BLaER1 treated with 17β-estradiol and CSF1 and Interleukin-3, amounts not matched to agents 10 nM and 100 nM (cell line): ENCODE measurements around the gene GNL2.

Experiments
- H3K27ac ChIP-seq, 11 experiments: shearing (Covaris generic); formaldehyde crosslinking; 2 replicates each; pipeline ENCODE4 v1.8.1; 2022
- H3K27me3 ChIP-seq, 11 experiments: shearing (Covaris generic); formaldehyde crosslinking; 2 replicates each; pipeline ENCODE4 v1.8.1; 2022
- H3K36me3 ChIP-seq, 11 experiments: shearing (Covaris generic); formaldehyde crosslinking; 2 replicates each; pipeline ENCODE4 v1.8.1; 2022
- H3K4me1 ChIP-seq, 10 experiments: shearing (Covaris generic); formaldehyde crosslinking; 2 replicates each; pipeline ENCODE4 v1.8.1; 2022
- H3K4me2 ChIP-seq, 11 experiments: shearing (Covaris generic); formaldehyde crosslinking; 2 replicates each; pipeline ENCODE4 v1.8.1; 2022
- H3K4me3 ChIP-seq, 10 experiments: shearing (Covaris generic); formaldehyde crosslinking; 2 replicates each; pipeline ENCODE4 v1.8.1; 2022
- H3K9ac ChIP-seq, 11 experiments: shearing (Covaris generic); formaldehyde crosslinking; 2 replicates each; pipeline ENCODE4 v1.8.1; 2022
- H3K9me3 ChIP-seq, 11 experiments: shearing (Covaris generic); formaldehyde crosslinking; replicated peaks in 1 of 11; 2 replicates each; pipeline ENCODE4 v1.8.1; 2022
- H4K20me1 ChIP-seq, 11 experiments: shearing (Covaris generic); formaldehyde crosslinking; 2 replicates each; pipeline ENCODE4 v1.8.1; 2022
- Cebpa-rat ChIP-seq, 11 experiments: shearing (Covaris generic); IDR thresholded peaks; 2 replicates each; pipeline ENCODE4 v1.8.1; 2022

Gene GNL2

GRCh38 chr1:37558411-37558810 is 37.3 kb downstream of the GNL2 start:
- H3K9me3 ChIP-seq = peaks cover 0 to 10% (median 5%) of the 10 kb centered on the region in 11 experiments; a peak in 10 of 22 replicates
- no peaks in the 10 kb centered on the region for H3K27me3 ChIP-seq
- no peak overlapping the region for H3K4me2 ChIP-seq
- H3K9ac ChIP-seq = peak overlapping the region in 1 of 11 experiments; percentile 21; a peak in 1 of 22 replicates
- peaks cover 0 to 14% (median 2%) of the 10 kb centered on the region in 10 experiments; a peak in 14 of 20 replicates for H3K4me1 ChIP-seq
- no peak for TF ChIP-seq Cebpa-rat (IDR thresholded peaks at IDR 0.05)
- H3K27ac ChIP-seq = no peak overlapping the region
- peaks cover 13 to 23% (median 17%) of the 10 kb centered on the region in 11 experiments; a peak in 20 of 22 replicates for H3K36me3 ChIP-seq
- no peak overlapping the region for H3K4me3 ChIP-seq
- peaks cover 0 to 15% (median 3%) of the 10 kb centered on the region in 11 experiments; a peak in 10 of 22 replicates for H4K20me1 ChIP-seq

- H3K4me2 ChIP-seq = no peak overlapping the region
Observed at GRCh38 chr1:37557402-37557801, 38.3 kb downstream of the GNL2 start.

DNA sequence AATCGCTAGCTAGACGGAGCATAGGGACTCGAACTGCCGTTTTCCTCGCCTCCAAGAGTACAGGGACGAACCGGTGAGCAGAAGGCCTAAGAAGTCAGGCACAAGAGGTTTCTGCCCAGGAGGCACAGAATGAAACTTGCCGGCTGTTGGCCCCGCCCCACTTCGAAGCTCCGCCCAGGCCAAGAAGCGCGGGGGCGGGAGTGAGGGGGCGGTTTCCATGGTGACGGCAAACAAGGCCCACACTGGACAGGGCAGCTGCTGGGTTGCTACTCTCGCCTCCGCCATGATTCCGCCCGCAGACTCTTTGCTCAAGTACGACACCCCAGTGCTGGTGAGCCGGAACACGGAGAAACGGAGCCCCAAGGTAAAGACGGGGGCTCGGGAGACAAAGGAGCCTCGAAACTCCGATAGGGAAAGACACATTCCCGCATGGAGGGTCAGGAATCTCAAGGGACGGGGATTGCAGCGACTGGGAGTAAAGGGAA is 39.0 kb downstream of the GNL2 start, which contains the start of gene DNALI1:
TSS of gene DNALI1 (plus strand) at position 229 of the 485 bp plus-strand sequence. CDS start at position 284, 55 bp downstream.
- Histone ChIP-seq H3K9me3 (peaks cover 0 to 10% (median 5%) of the 10 kb centered on the region in 11 experiments; a peak in 10 of 22 replicates), H3K27me3 (no peaks in the 10 kb centered on the region), H4K20me1 (peaks cover 0 to 22% (median 19%) of the 10 kb centered on the region in 11 experiments; a peak in 15 of 22 replicates), H3K9ac (no peak within 1 kb of the TSS), H3K4me2 (peak within 1 kb of the TSS in 1 of 11 experiments; percentile 19; a peak in 1 of 22 replicates), H3K27ac (no peak within 1 kb of the TSS), H3K4me3 (no peak within 1 kb of the TSS), H3K36me3 (peaks cover 10 to 20% (median 13%) of the 10 kb centered on the region in 11 experiments; a peak in 21 of 22 replicates), H3K4me1 (peaks cover 15 to 28% (median 17%) of the 10 kb centered on the region in 10 experiments)
- no peak for TF ChIP-seq Cebpa-rat (IDR thresholded peaks at IDR 0.05)

More at GRCh38 chr1:37557402-37557801, 38.3 kb downstream of the GNL2 start:
- Histone ChIP-seq H4K20me1 (peaks cover 0 to 20% (median 12%) of the 10 kb centered on the region in 11 experiments; a peak in 15 of 22 replicates), H3K36me3 (peaks cover 8 to 20% (median 13%) of the 10 kb centered on the region in 11 experiments), H3K4me1 (peaks cover 10 to 24% (median 12%) of the 10 kb centered on the region in 10 experiments), H3K27ac (no peak overlapping the region), H3K27me3 (no peaks in the 10 kb centered on the region), H3K9ac (no peak overlapping the region), H3K9me3 (peaks cover 0 to 10% (median 5%) of the 10 kb centered on the region in 11 experiments; a peak in 10 of 22 replicates), H3K4me3 (no peak overlapping the region)
- TF ChIP-seq Cebpa-rat (IDR thresholded peaks at IDR 0.05) = no peak

DNA sequence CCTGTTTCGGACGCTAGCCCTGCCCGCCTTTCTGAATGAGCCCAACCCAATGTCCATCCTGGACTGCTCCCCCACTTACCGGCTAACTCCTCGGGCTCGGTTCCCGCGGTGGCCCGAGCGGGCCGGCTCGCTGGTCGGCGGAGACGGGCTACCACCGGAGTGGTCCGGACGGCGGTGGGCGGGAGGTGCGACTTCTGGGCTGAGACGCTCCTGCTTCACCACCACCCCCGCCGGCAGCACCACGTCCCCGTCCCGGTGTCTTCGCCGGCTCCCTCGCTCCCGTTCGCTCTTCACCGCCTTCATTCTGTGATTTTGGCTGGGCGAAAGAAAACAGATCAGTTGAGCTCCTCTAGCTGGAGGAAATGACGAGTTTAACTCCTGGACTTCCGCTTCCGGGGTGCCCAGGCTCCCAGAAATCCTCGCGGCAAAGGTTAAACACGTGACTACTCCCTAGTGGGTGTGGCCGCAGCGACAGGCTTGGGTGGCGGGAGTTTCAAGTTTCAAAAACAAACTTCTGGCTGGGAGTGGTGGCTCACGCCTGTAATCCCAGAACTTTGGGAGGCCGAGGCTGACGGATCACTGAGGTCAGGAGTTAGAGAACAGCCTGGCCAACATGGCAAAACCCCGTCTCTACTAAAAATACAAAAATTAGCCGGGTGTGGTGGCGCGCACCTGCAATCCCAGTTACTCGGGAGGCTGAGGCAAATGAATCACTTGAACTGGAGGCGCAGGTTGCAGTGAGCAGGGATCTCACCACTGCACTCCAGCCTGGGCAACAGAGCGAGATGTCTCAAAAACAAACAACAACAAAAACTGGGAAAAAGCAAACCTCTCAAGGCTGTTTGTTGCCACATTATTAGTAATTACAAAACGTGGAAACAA is 41.6 kb downstream of the GNL2 start, which contains the start of gene SNIP1:
TSS of gene SNIP1 (minus strand) at position 367 of the 882 bp plus-strand sequence. CDS start at position 303, 64 bp downstream.
- H3K9me3 ChIP-seq = peaks cover 0 to 10% (median 5%) of the 10 kb centered on the region in 11 experiments; a peak in 10 of 22 replicates
- H3K27ac ChIP-seq = peak within 1 kb of the TSS; percentile 79 to 95 (median 90)
- H4K20me1 ChIP-seq = peaks cover 3 to 48% (median 38%) of the 10 kb centered on the region in 11 experiments; a peak in 18 of 22 replicates
- H3K27me3 ChIP-seq = no peaks in the 10 kb centered on the region
- H3K4me1 ChIP-seq = peaks cover 15 to 36% (median 27%) of the 10 kb centered on the region in 10 experiments
- TF ChIP-seq Cebpa-rat (IDR thresholded peaks at IDR 0.05) = no peak
- H3K9ac ChIP-seq = peak within 1 kb of the TSS; percentile 83 to 98 (median 94)
- H3K4me2 ChIP-seq = peak within 1 kb of the TSS; percentile 88 to 99 (median 95)
- H3K36me3 ChIP-seq = peaks cover 34 to 40% (median 36%) of the 10 kb centered on the region in 11 experiments
- peak within 1 kb of the TSS; percentile 77 to 100 (median 96) for H3K4me3 ChIP-seq

GRCh38 chr1:37553598-37553926 is 42.2 kb downstream of the GNL2 start:
- peak overlapping the region; percentile 83 to 98 (median 94) for H3K9ac ChIP-seq
- peak overlapping the region; percentile 79 to 95 (median 90) for H3K27ac ChIP-seq
- H4K20me1 ChIP-seq = peaks cover 3 to 53% (median 40%) of the 10 kb centered on the region in 11 experiments; a peak in 18 of 22 replicates
- H3K4me1 ChIP-seq = peaks cover 15 to 34% (median 25%) of the 10 kb centered on the region in 10 experiments
- H3K9me3 ChIP-seq = peaks cover 0 to 10% (median 5%) of the 10 kb centered on the region in 11 experiments; a peak in 10 of 22 replicates
- no peaks in the 10 kb centered on the region for H3K27me3 ChIP-seq
- peak overlapping the region; percentile 88 to 99 (median 95) for H3K4me2 ChIP-seq
- H3K36me3 ChIP-seq = peaks cover 40 to 46% (median 42%) of the 10 kb centered on the region in 11 experiments
- TF ChIP-seq Cebpa-rat (IDR thresholded peaks at IDR 0.05) = no peak
- peak overlapping the region; percentile 77 to 100 (median 96) for H3K4me3 ChIP-seq

- TF ChIP-seq Cebpa-rat (IDR thresholded peaks at IDR 0.05) = no peak
- Histone ChIP-seq H3K4me1 (peaks cover 15 to 32% (median 22%) of the 10 kb centered on the region in 10 experiments), H3K36me3 (peaks cover 81 to 88% (median 85%) of the 10 kb centered on the region in 11 experiments), H3K4me3 (no peak overlapping the region), H3K4me2 (no peak overlapping the region), H4K20me1 (peaks cover 8 to 84% (median 48%) of the 10 kb centered on the region in 11 experiments; a peak in 19 of 22 replicates), H3K9me3 (peaks cover 0 to 5% (median under 1%) of the 10 kb centered on the region in 11 experiments; a peak in 9 of 22 replicates), H3K27ac (no peak overlapping the region), H3K9ac (peak overlapping the region in 4 of 11 experiments; percentile 6 to 49 (median 28); a peak in 2 of 22 replicates), H3K27me3 (no peaks in the 10 kb centered on the region)
Observed at GRCh38 chr1:37549341-37549740, 46.4 kb downstream of the GNL2 start.

DNA sequence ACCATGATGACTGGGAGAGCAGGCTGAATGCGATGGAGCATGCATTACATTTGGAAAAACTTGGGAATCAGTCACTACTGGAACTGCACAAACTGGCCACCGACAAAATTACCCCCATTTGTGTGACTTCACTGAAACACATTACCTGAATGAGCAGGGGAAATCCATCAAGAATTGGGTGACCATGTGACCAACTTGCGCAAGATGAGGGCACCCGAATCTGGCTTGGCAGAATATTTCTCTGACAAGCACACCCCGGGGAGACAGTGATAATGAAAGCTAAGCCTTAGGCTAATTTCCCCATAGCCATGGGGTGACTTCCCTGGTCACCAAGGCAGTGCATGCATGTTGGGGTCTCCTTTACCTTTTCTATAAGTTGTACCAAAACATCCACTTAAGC is 50.7 kb downstream of the GNL2 start:
- Histone ChIP-seq H3K4me2 (no peak overlapping the region), H3K9me3 (0 out of 22 replicates have a peak, but pooled peaks cover 0 to 4% (median 0%) of the 10 kb centered on the region in 11 experiments), H3K9ac (no peak overlapping the region), H3K27ac (no peak overlapping the region), H3K4me3 (no peak overlapping the region), H4K20me1 (peaks cover 9 to 79% (median 29%) of the 10 kb centered on the region in 11 experiments; a peak in 18 of 22 replicates), H3K27me3 (no peaks in the 10 kb centered on the region), H3K36me3 (peaks cover 89 to 100% (median 95%) of the 10 kb centered on the region in 11 experiments), H3K4me1 (peaks cover 0 to 11% (median 4%) of the 10 kb centered on the region in 10 experiments; a peak in 5 of 20 replicates)
- no peak for TF ChIP-seq Cebpa-rat (IDR thresholded peaks at IDR 0.05)

DNA sequence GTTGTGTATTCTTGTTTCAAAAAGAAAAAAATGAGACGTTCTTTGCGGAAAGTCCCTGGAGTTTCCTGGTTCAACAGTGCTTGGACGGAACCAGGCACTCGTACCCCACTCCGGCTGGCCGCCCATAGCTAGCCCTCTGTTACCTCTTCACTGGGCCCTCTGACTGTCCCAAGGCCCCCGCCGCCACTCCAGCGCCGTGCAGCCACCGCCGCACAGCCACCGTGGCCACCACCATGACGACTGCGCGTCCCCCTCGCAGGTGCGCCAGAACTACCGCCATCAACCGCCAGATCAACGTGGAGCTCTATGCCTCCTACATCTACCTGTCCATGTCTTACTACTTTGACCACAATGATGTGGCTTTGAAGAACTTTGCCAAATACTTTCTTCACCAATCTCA is 51.2 kb downstream of the GNL2 start:
- H3K36me3 ChIP-seq = peaks cover 89 to 100% (median 95%) of the 10 kb centered on the region in 11 experiments
- TF ChIP-seq Cebpa-rat (IDR thresholded peaks at IDR 0.05) = no peak
- H3K27me3 ChIP-seq = no peaks in the 10 kb centered on the region
- no peak overlapping the region for H3K9ac ChIP-seq
- no peak overlapping the region for H3K4me2 ChIP-seq
- peaks cover 0 to 11% (median 0%) of the 10 kb centered on the region in 10 experiments; a peak in 3 of 20 replicates for H3K4me1 ChIP-seq
- 0 out of 22 replicates have a peak, but pooled peaks cover 0 to 4% (median 0%) of the 10 kb centered on the region in 11 experiments for H3K9me3 ChIP-seq
- no peak overlapping the region for H3K27ac ChIP-seq
- no peak overlapping the region for H3K4me3 ChIP-seq
- peaks cover 4 to 77% (median 32%) of the 10 kb centered on the region in 11 experiments; a peak in 18 of 22 replicates for H4K20me1 ChIP-seq
